AG10803 (cell line): ENCODE data around the gene BMP6.

ENCODE experiments used
- DNase-seq: peaks from one replicate; pipeline ENCODE4 v3.0.0; 2010; ENCODE audit warnings: low read depth
- H3K4me3 ChIP-seq: 2 replicates; pipeline ENCODE4 v1.5.1; 2011; ENCODE audit warnings: mild to moderate bottlenecking, low read length, control low read depth
- TF ChIP-seq, protein P1 (sequence below): conservative IDR thresholded peaks from 2 replicates; pipeline ENCODE4 v1.5.1; 2011; ENCODE audit warnings: mild to moderate bottlenecking, low read length, control low read depth, inconsistent platforms

The BMP6 gene

DNA sequence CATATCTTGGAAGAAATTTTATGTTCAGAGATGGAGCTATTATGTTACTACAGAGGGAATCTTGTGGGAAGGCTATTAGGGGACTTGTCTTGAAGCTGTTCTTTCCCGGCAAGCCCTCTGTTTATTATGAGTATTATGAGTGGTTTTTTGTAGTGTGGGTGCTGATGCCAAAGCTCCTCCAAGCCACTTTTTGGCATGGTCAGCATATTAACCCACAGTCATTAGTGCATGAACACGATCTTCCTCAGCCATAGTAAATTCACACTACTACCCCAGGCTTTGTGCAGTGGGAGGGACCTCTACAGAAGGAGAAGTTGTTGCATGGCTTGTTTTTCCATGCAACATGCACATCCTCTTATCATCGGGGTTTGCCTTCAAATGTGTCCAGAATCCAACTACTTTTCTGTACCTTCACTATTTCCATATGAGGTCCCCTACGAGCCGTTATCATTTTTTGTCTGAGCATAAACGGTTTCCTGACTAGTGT is 6.5 kb upstream of the BMP6 start:
- H3K4me3 ChIP-seq, result no peak overlapping the region
- TF ChIP-seq, protein P1, sequence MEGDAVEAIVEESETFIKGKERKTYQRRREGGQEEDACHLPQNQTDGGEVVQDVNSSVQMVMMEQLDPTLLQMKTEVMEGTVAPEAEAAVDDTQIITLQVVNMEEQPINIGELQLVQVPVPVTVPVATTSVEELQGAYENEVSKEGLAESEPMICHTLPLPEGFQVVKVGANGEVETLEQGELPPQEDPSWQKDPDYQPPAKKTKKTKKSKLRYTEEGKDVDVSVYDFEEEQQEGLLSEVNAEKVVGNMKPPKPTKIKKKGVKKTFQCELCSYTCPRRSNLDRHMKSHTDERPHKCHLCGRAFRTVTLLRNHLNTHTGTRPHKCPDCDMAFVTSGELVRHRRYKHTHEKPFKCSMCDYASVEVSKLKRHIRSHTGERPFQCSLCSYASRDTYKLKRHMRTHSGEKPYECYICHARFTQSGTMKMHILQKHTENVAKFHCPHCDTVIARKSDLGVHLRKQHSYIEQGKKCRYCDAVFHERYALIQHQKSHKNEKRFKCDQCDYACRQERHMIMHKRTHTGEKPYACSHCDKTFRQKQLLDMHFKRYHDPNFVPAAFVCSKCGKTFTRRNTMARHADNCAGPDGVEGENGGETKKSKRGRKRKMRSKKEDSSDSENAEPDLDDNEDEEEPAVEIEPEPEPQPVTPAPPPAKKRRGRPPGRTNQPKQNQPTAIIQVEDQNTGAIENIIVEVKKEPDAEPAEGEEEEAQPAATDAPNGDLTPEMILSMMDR, result no peak
- no peak for DNase-seq

DNA sequence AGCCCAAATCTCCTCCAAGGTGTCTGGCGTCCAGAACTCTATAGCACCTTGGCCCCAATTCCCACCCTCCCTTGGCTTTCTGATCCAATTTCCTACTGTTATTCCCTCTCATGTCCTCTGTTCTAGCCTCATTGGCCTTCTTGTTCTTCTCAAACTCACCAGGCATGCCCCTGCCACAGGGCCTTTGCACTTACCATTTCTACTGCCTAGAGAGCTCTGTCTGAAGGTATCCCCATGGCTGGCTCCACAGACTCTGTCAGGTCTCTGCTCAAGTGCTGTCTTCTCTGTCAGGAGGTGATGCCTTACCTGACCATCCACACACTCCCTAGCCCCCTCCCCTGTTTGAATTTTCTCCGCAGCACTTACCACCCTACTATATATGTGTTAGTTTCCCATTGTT is 5.6 kb upstream of the BMP6 start:
- DNase-seq, result no peak
- TF ChIP-seq, protein P1, result no peak
- H3K4me3 ChIP-seq, result no peak overlapping the region

DNA sequence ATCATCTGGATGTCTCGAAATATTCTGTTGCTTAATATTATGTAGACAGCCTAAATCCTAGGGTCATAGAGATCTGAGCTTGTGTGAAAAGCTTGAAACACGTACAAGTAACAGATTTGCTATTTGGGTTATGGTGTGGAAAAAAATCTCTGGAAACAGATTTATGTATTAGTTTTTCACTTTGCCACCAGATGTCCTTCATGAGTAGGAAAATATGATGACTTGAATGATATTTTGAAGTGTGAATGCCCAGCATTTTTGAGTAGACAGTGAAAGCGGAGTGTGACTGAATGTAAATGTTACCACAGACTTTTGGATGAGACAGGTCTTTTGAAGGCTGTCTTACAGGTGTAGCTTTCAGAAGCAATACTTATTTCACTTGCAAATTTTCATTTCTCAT is 4.2 kb upstream of the BMP6 start:
- TF ChIP-seq, protein P1, result peak; percentile 59
- DNase-seq, result peak; percentile 71

DNA sequence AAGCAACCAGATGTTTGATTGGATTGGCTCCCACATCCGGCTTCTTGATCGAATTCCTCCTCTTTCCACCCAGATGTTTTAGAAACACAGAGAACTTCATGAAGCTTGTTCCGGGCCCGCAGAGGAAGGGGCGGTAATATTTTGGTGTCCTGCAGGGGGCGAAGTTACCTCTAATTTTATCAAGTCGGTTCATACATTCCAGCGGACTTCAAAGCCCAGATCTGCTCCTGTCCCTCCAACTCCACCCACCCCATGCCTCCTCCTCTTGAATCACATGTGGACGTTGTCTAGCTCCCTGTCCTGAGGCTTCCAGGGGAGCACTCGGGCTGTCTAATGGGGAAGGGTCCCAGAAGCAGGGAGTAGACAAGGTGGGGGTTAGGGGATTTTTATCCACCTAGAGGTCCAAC is 2.9 kb upstream of the BMP6 start:
- H3K4me3 ChIP-seq, result no peak overlapping the region
- TF ChIP-seq, protein P1, result peak; percentile 59
- peak; percentile 91 for DNase-seq

More for the DNA sequence above, 4.2 kb upstream of the BMP6 start:
- no peak overlapping the region for H3K4me3 ChIP-seq

DNA sequence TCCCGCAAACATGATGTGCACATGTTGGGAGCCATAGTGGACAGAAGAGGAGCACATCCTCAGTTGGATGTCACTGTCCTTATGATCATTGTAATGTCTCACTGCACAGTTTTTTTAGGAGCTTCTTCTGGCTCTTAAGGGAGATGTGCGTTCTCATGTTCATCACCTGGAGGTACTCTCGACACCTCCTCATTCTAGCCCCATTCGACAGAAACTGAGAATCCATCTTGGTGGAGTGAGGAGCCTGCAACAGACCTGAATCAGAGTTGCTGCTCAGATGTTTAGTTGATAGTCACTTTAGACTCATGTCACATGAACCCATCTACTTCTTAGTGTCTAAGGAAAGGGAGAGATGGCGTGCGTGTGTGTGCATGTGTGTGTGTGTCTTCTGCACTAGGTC is 2.3 kb upstream of the BMP6 start:
- TF ChIP-seq, protein P1, result no peak
- no peak for DNase-seq

DNA sequence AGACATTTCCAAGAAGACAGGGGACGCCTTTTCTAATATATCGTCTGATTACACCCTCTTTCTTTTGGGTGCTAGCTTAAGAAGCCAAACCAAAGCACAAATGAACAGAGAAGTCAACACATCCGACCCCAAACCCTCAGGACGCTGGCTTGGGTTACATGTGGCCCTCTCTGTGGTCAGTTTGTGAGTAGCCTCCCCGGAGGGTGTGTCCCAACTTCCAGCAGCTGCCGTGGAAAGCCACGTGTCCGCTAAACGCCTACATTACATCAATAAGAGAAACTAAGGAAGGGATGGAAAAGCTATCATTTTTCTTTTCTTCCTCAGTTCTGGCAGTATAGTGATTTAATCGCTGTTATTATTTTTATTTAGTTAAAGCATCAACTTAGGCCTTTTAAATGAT is 487 bp upstream of the BMP6 start:
- TF ChIP-seq, protein P1, result no peak
- H3K4me3 ChIP-seq, result peak overlapping the region; percentile 64
- no peak for DNase-seq

More for the DNA sequence above, 2.3 kb upstream of the BMP6 start:
- no peak overlapping the region for H3K4me3 ChIP-seq

DNA sequence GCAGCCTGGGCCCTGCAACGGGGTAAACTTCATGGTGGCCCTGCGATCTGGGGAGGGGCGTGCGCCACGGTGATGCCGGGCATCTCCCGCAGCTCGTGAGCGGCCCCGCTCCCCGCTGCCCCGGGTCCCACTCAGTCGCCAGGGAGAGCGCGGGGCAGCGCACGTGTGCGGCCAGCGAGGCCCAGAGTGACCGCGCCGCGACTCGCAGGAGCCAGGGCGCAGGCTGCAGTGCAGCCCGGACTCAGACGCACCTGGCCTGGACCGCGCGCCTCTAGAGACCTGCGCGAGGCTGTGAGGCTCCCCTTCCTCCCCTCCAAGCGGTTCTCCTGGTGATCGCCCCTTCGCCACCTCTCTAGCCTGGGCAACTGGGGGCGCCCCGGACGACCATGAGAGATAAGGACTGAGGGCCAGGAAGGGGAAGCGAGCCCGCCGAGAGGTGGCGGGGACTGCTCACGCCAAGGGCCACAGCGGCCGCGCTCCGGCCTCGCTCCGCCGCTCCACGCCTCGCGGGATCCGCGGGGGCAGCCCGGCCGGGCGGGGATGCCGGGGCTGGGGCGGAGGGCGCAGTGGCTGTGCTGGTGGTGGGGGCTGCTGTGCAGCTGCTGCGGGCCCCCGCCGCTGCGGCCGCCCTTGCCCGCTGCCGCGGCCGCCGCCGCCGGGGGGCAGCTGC is 652 bp downstream of the BMP6 start:
- TF ChIP-seq, protein P1, result no peak
- H3K4me3 ChIP-seq, result peak overlapping the region; percentile 64
- DNase-seq, result no peak
